Neural progenitor cell (in vitro differentiated cells): ENCODE results near the gene MYH10. TPM values are rescaled to one million over a fixed set of nuclear protein-coding genes. Genes with fewer than 3 reads are reported as not detected.

Experiments used
- DNase-seq: peaks from one replicate; pipeline ENCODE4 v3.0.0-alpha.2; 2016; ENCODE audit warnings: low spot score
- H2AFZ ChIP-seq: fragments of 200-600 bp; sonication (generic); replicated peaks from 2 replicates; pipeline ENCODE4 v1.6.1; 2016; ENCODE audit warnings: antibody characterized with exemption
- H3F3A ChIP-seq: fragments of 200-600 bp; sonication (generic); 2 replicates; pipeline ENCODE4 v1.6.1; 2016; ENCODE audit warnings: antibody characterized with exemption, low read depth
- H3K27ac ChIP-seq: fragments of 200-600 bp; sonication (generic); 2 replicates; pipeline ENCODE4 v1.5.1; 2016; ENCODE audit warnings: mild to moderate bottlenecking
- H3K27me3 ChIP-seq: fragments of 200-600 bp; sonication (generic); 2 replicates; pipeline ENCODE4 v1.6.1; 2016; ENCODE audit warnings: mild to moderate bottlenecking, moderate library complexity
- H3K36me3 ChIP-seq: fragments of 200-600 bp; sonication (generic); 2 replicates; pipeline ENCODE4 v1.5.1; 2016
- H3K4me1 ChIP-seq: fragments of 200-600 bp; sonication (generic); 2 replicates; pipeline ENCODE4 v1.6.1; 2016; ENCODE audit warnings: mixed run types
- H3K4me2 ChIP-seq: fragments of 200-600 bp; sonication (generic); 2 replicates; pipeline ENCODE4 v1.6.1; 2016
- H3K4me3 ChIP-seq: fragments of 200-600 bp; sonication (generic); 2 replicates; pipeline ENCODE4 v1.5.1; 2016
- H3K79me2 ChIP-seq: fragments of 200-600 bp; sonication (generic); 2 replicates; pipeline ENCODE4 v1.6.1; 2016; ENCODE audit warnings: low read depth
- H3K9ac ChIP-seq: fragments of 200-600 bp; sonication (generic); 2 replicates; pipeline ENCODE4 v1.6.1; 2016
- H3K9me3 ChIP-seq: fragments of 200-600 bp; sonication (generic); 2 replicates; pipeline ENCODE4 v1.5.1; 2016; ENCODE audit warnings: low read depth
- H4K20me1 ChIP-seq: fragments of 200-600 bp; sonication (generic); 2 replicates; pipeline ENCODE4 v1.6.1; 2016; ENCODE audit warnings: low read depth
- H3K27ac Mint-ChIP-seq: 3 replicates; pipeline ENCODE4 v1.8.0; 2021; ENCODE audit warnings: mixed read lengths
- H3K27me3 Mint-ChIP-seq: 2 replicates; pipeline ENCODE4 v1.8.0; 2022; ENCODE audit warnings: low read depth, mild to moderate bottlenecking, inconsistent platforms, moderate library complexity, mixed read lengths; ENCODE audit not compliant: insufficient read depth
- H3K36me3 Mint-ChIP-seq: 3 replicates; pipeline ENCODE4 v1.8.0; 2021; ENCODE audit warnings: mixed read lengths
- H3K4me1 Mint-ChIP-seq: 3 replicates; pipeline ENCODE4 v1.8.0; 2021; ENCODE audit warnings: mixed read lengths
- H3K4me3 Mint-ChIP-seq: 3 replicates; pipeline ENCODE4 v1.8.0; 2021; ENCODE audit warnings: mild to moderate bottlenecking, moderate library complexity, mixed read lengths
- H3K9me3 Mint-ChIP-seq: 3 replicates; pipeline ENCODE4 v1.8.0; 2020; ENCODE audit warnings: mixed read lengths
- EZH2 ChIP-seq: fragments of 200-600 bp; sonication (generic); IDR thresholded peaks from 2 replicates; pipeline ENCODE4 v1.6.1; 2017; ENCODE audit warnings: antibody characterized with exemption, mild to moderate bottlenecking, moderate library complexity
- EZH2phosphoT487 ChIP-seq: fragments of 200-600 bp; sonication (generic); IDR thresholded peaks from 2 replicates; pipeline ENCODE4 v1.6.1; 2017; ENCODE audit warnings: antibody characterized with exemption
- total RNA-seq: library from RNA; depleted of rRNA; stranded (reverse); fragments of >200 nt; gene quantifications from 2 replicates; pipeline ENCODE4 v1.2.3, GENCODE V29; 2015; ENCODE audit warnings: low replicate concordance
- TF ChIP-seq, protein P1 (sequence below): fragments of 200-600 bp; sonication (generic); IDR thresholded peaks from 2 replicates; pipeline ENCODE4 v1.5.1; 2017; ENCODE audit warnings: antibody characterized with exemption, mild to moderate bottlenecking

The MYH10 gene
- total RNA-seq, 1 donor from 2014 or later = 213 TPM

DNA sequence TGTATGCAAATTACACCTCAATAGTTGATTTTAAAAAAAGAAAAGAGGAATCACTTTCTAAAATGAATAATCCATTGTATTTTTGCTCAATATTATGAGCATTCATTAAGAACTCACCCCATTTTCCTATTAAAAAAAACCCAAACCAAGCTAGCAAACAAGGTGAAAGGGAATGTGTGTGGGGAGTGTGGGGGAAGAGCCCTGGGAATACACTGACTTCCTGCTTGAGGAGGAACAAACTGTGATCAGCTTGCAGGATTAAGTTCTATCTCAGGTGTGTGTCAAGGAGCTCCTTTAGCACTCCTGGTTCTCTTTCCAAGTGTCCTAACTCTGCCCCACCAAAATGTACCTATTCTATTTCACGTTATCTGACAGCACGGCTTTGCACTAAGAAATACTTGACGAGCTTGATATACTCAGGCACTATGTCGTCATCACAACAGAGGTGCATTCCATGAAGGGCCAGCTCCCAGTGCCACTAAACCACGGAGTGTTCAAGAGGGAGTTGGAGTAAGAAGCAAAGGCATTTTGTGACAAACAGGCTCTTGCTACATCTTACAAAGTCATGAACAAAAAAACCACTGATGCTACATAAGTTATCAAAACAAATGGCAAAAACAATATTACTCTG is 73.2 kb downstream of the MYH10 start:
- no peak overlapping the region for H3K4me3 Mint-ChIP-seq
- H3K79me2 ChIP-seq = peaks cover 19% of the 10 kb centered on the region

DNA sequence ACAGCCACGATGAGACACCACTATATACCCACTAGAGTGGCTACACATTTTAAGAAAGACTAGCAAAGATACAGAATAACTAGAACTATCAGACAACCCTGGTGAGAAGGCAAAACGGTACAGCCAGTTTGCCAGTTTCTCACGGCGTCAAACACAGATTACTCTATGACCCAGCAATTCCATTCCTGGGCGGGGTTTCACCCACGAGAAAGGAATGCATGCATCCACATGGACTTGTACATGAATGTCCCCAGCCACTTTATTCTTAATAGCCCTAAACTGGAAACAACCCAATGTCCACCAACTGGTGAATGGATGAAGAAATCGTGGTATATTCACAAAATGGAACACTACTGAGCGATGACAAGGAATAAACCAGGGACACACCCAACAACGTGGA is 74.5 kb downstream of the MYH10 start:
- Mint-ChIP-seq H3K4me3 (no peak overlapping the region), H3K27ac (no peak overlapping the region), H3K27me3 (no peaks in the 10 kb centered on the region), H3K9me3 (peaks cover 2% of the 10 kb centered on the region), H3K36me3 (peaks cover 30% of the 10 kb centered on the region), H3K4me1 (no peaks in the 10 kb centered on the region)
- Histone ChIP-seq H3K9ac (no peak overlapping the region), H3K27ac (no peak overlapping the region), H3K27me3 (no peaks in the 10 kb centered on the region), H4K20me1 (peaks cover 3% of the 10 kb centered on the region), H3F3A (no peaks in the 10 kb centered on the region), H3K4me3 (no peak overlapping the region), H3K79me2 (peaks cover 19% of the 10 kb centered on the region), H3K4me1 (no peaks in the 10 kb centered on the region), H3K4me2 (no peak overlapping the region), H3K36me3 (peaks cover 37% of the 10 kb centered on the region), H2AFZ (no peak overlapping the region), H3K9me3 (no peaks in the 10 kb centered on the region)
- TF ChIP-seq EZH2phosphoT487 (no peak), EZH2 (no peak)
- TF ChIP-seq, protein P1, sequence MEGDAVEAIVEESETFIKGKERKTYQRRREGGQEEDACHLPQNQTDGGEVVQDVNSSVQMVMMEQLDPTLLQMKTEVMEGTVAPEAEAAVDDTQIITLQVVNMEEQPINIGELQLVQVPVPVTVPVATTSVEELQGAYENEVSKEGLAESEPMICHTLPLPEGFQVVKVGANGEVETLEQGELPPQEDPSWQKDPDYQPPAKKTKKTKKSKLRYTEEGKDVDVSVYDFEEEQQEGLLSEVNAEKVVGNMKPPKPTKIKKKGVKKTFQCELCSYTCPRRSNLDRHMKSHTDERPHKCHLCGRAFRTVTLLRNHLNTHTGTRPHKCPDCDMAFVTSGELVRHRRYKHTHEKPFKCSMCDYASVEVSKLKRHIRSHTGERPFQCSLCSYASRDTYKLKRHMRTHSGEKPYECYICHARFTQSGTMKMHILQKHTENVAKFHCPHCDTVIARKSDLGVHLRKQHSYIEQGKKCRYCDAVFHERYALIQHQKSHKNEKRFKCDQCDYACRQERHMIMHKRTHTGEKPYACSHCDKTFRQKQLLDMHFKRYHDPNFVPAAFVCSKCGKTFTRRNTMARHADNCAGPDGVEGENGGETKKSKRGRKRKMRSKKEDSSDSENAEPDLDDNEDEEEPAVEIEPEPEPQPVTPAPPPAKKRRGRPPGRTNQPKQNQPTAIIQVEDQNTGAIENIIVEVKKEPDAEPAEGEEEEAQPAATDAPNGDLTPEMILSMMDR = no peak
- DNase-seq = no peak

More for the DNA sequence above, 73.2 kb downstream of the MYH10 start:
- no peaks in the 10 kb centered on the region for H3K4me1 ChIP-seq
- no peaks in the 10 kb centered on the region for H3K9me3 Mint-ChIP-seq
- peaks cover 3% of the 10 kb centered on the region for H4K20me1 ChIP-seq
- peaks cover 31% of the 10 kb centered on the region for H3K36me3 Mint-ChIP-seq
- H3K9ac ChIP-seq = no peak overlapping the region
- no peak for DNase-seq
- H3K27me3 ChIP-seq = no peaks in the 10 kb centered on the region
- H3K4me2 ChIP-seq = no peak overlapping the region
- H3F3A ChIP-seq = peaks cover 4% of the 10 kb centered on the region
- H3K27me3 Mint-ChIP-seq = no peaks in the 10 kb centered on the region
- H2AFZ ChIP-seq = no peak overlapping the region
- H3K4me1 Mint-ChIP-seq = no peaks in the 10 kb centered on the region
- TF ChIP-seq EZH2 = no peak
- TF ChIP-seq, protein P1 = no peak
- H3K4me3 ChIP-seq = no peak overlapping the region
- peaks cover 31% of the 10 kb centered on the region for H3K36me3 ChIP-seq
- H3K9me3 ChIP-seq = no peaks in the 10 kb centered on the region
- no peak overlapping the region for H3K27ac Mint-ChIP-seq
- H3K27ac ChIP-seq = no peak overlapping the region

DNA sequence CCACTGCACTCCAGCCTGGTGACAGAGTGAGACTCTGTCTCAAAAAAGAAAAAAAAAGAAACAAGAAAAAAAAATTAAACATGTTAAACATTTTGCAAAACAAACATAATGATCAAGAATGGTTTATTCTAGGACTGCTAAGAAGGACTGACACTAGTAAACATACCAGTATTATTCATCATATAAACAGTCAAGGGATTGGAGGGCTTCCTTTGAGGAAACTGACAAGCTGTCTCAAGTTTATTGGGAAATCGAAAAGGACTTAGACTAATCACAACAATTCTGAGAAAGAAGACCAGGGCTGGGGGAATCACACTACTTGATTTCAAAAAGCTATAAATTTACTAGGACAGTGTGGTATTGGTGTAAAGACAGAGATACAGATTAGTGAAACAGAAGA is 75.5 kb downstream of the MYH10 start:
- H3K79me2 ChIP-seq = peaks cover 19% of the 10 kb centered on the region
- no peak for TF ChIP-seq EZH2
- TF ChIP-seq, protein P1 = no peak
- no peak for TF ChIP-seq EZH2phosphoT487
- no peaks in the 10 kb centered on the region for H3K27me3 ChIP-seq
- no peak overlapping the region for H3K9ac ChIP-seq
- no peaks in the 10 kb centered on the region for H3F3A ChIP-seq
- Mint-ChIP-seq H3K9me3 (peaks cover 2% of the 10 kb centered on the region), H3K27ac (no peak overlapping the region), H3K27me3 (no peaks in the 10 kb centered on the region), H3K4me1 (no peaks in the 10 kb centered on the region), H3K4me3 (no peak overlapping the region), H3K36me3 (peaks cover 26% of the 10 kb centered on the region)
- peaks cover 37% of the 10 kb centered on the region for H3K36me3 ChIP-seq
- no peak overlapping the region for H3K4me3 ChIP-seq
- no peak overlapping the region for H3K4me2 ChIP-seq
- H3K9me3 ChIP-seq = no peaks in the 10 kb centered on the region
- no peaks in the 10 kb centered on the region for H3K4me1 ChIP-seq
- H3K27ac ChIP-seq = no peak overlapping the region
- peaks cover 3% of the 10 kb centered on the region for H4K20me1 ChIP-seq
- no peak overlapping the region for H2AFZ ChIP-seq
- no peak for DNase-seq
